ENCODE data around the gene ANGPT4.
"Not testable (repeated sequence)": the region's sequence is repeated elsewhere in the genome, so short reads cannot be mapped to it uniquely, and the experiment has no call there.

Gene ANGPT4

GRCh38 chr20:856361-856775, 59.8 kb downstream of the ANGPT4 start:
- DNase-seq (ENCODE audit: low spot score) = peak; percentile 97
- TF ChIP-seq CTCF (conservative IDR thresholded peaks at IDR 0.05; ENCODE audit: low read depth) = no peak
- peak overlapping the region; percentile 98 for H3K27ac ChIP-seq
- ChIA-PET CTCF (interaction anchor here (0.5 to 1.0 kb wide), 3 partner anchors 12 to 258 kb away, joined by 3 to 5 read pairs (median 3); no protein-coding TSS in a partner anchor), POLR2A (ENCODE audit: low non-redundant PET) (interaction anchor here (1.3 kb wide), 1 partner anchor 23 kb away, joined by 4 read pairs; the partner anchor contains the start of gene FAM110A)

- H3K27ac ChIP-seq = peak overlapping the region; percentile 98
- CTCF ChIA-PET = interaction anchor here (0.5 to 0.9 kb wide), 3 partner anchors 12 to 259 kb away, joined by 3 to 5 read pairs (median 3); no protein-coding TSS in a partner anchor
- no peak for DNase-seq (ENCODE audit: low spot score)
- POLR2A ChIA-PET (ENCODE audit: low non-redundant PET) = interaction anchor here (1.3 kb wide), 1 partner anchor 23 kb away, joined by 4 read pairs; the partner anchor contains the start of gene FAM110A
- no peak for TF ChIP-seq CTCF (conservative IDR thresholded peaks at IDR 0.05; ENCODE audit: low read depth)
These were observed 60.4 kb downstream of the ANGPT4 start for GRCh38 chr20:855466-856360.

GRCh38 chr20:854601-855000, 61.5 kb downstream of the ANGPT4 start:
- TF ChIP-seq CTCF (conservative IDR thresholded peaks at IDR 0.05; ENCODE audit: low read depth) = no peak
- ChIA-PET CTCF (interaction anchor here (0.7 to 1.0 kb wide), 2 partner anchors 21 to 101 kb away, joined by 3 read pairs; partner anchors contain the start of gene FAM110A), POLR2A (ENCODE audit: low non-redundant PET) (interaction anchor here (0.5 kb wide), 1 partner anchor 393 kb away, joined by 3 read pairs; no protein-coding TSS in a partner anchor)
- DNase-seq (ENCODE audit: low spot score) = no peak
- peak overlapping the region; percentile 98 for H3K27ac ChIP-seq

- peak overlapping the region; percentile 98 for H3K27ac ChIP-seq
- ChIA-PET POLR2A (ENCODE audit: low non-redundant PET) (no interaction called here), CTCF (interaction anchor here (0.6 to 1.0 kb wide), 3 partner anchors 20 to 117 kb away, joined by 3 read pairs; partner anchors contain the start of gene FAM110A)
- no peak for DNase-seq (ENCODE audit: low spot score)
- no peak for TF ChIP-seq CTCF (conservative IDR thresholded peaks at IDR 0.05; ENCODE audit: low read depth)
These were observed 62.6 kb downstream of the ANGPT4 start for GRCh38 chr20:853406-853996.

- CTCF ChIA-PET; POLR2A ChIA-PET (ENCODE audit: low non-redundant PET): not testable (repeated sequence)
These were observed 67.4 kb downstream of the ANGPT4 start for GRCh38 chr20:848731-849130.

GRCh38 chr20:848193-848592, 67.9 kb downstream of the ANGPT4 start:
- ChIA-PET POLR2A (ENCODE audit: low non-redundant PET) (no interaction called here), CTCF (interaction anchor here (0.6 kb wide), 1 partner anchor 30 kb away, joined by 3 read pairs; no protein-coding TSS in a partner anchor)
- no peak for TF ChIP-seq CTCF (conservative IDR thresholded peaks at IDR 0.05; ENCODE audit: low read depth)
- peak overlapping the region; percentile 97 for H3K27ac ChIP-seq
- no peak for DNase-seq (ENCODE audit: low spot score)

More at GRCh38 chr20:848731-849130, 67.4 kb downstream of the ANGPT4 start:
- DNase-seq (ENCODE audit: low spot score) = not testable (repeated sequence)
- H3K27ac ChIP-seq = peak overlapping the region; percentile 97

Measured in RWPE1 (cell line).